Myocyte (in vitro differentiated cells): Measurements from ENCODE around the gene FN3K. TPM values are rescaled to one million over a fixed set of nuclear protein-coding genes. Genes with fewer than 3 reads are reported as not detected.
"Not testable (repeated sequence)": the region's sequence is repeated elsewhere in the genome, so short reads cannot be mapped to it uniquely, and the experiment has no call there.

Experiments
- DNase-seq: peaks from one replicate; pipeline ENCODE4 v3.0.0-alpha.2; 2012; ENCODE audit warnings: low read depth
- total RNA-seq: library from RNA; depleted of rRNA; stranded (reverse); fragments of >200 nt; gene quantifications from 2 replicates; pipeline ENCODE4 v1.2.3, GENCODE V29; 2014

FN3K gene
- total RNA-seq, 1 donor from 2014 or later: 0.21 TPM

GRCh38 chr17:82772026-82772425 lies 36.6 kb downstream of the FN3K start:
- no peak for DNase-seq

- DNase-seq: not testable (repeated sequence)
Measured at GRCh38 chr17:82774456-82774855, 39.0 kb downstream of the FN3K start.

GRCh38 chr17:82775001-82775823 lies 39.8 kb downstream of the FN3K start:
- peak; percentile 29 for DNase-seq

GRCh38 chr17:82776454-82776853 lies 41.0 kb downstream of the FN3K start:
- no peak for DNase-seq

GRCh38 chr17:82777778-82778375 lies 42.5 kb downstream of the FN3K start:
- not testable (repeated sequence) for DNase-seq

GRCh38 chr17:82779541-82779940 lies 44.1 kb downstream of the FN3K start:
- DNase-seq: no peak

- peak; percentile 17 for DNase-seq
Measured at GRCh38 chr17:82780195-82780594, 44.8 kb downstream of the FN3K start.

- peak; percentile 30 for DNase-seq
Measured at GRCh38 chr17:82780971-82781893, 45.8 kb downstream of the FN3K start.

- peak; percentile 82 for DNase-seq
Measured at GRCh38 chr17:82781894-82782274, 46.5 kb downstream of the FN3K start.

GRCh38 chr17:82782657-82783207 lies 47.3 kb downstream of the FN3K start:
- DNase-seq: no peak

GRCh38 chr17:82783498-82783897 lies 48.1 kb downstream of the FN3K start:
- DNase-seq: no peak

GRCh38 chr17:82785581-82785980 lies 50.2 kb downstream of the FN3K start:
- DNase-seq: not testable (repeated sequence)

GRCh38 chr17:82786427-82786826 lies 51.0 kb downstream of the FN3K start:
- DNase-seq: no peak

- no peak for DNase-seq
Measured at GRCh38 chr17:82787081-82787848, 51.9 kb downstream of the FN3K start.

GRCh38 chr17:82788206-82789001 lies 53.0 kb downstream of the FN3K start:
- no peak for DNase-seq

- no peak for DNase-seq
Measured at GRCh38 chr17:82789051-82789592, 53.7 kb downstream of the FN3K start.

- no peak for DNase-seq
Measured at GRCh38 chr17:82789806-82790205, 54.4 kb downstream of the FN3K start.

- no peak for DNase-seq
Measured at GRCh38 chr17:82790391-82790790, 55.0 kb downstream of the FN3K start.

GRCh38 chr17:82791532-82791931 lies 56.1 kb downstream of the FN3K start:
- DNase-seq: peak; percentile 56
